Measurements from ENCODE around the gene FOXK2.
"Not testable (repeated sequence)": the region's sequence is repeated elsewhere in the genome, so short reads cannot be mapped to it uniquely, and the experiment has no call there.

The FOXK2 gene

GRCh38 chr17:82534401-82534812, 14.9 kb downstream of the FOXK2 start:
- no peak for DNase-seq (ENCODE audit: low spot score)

GRCh38 chr17:82536512-82537201, 17.1 kb downstream of the FOXK2 start:
- DNase-seq (ENCODE audit: low spot score), result no peak

GRCh38 chr17:82537228-82537627, 17.7 kb downstream of the FOXK2 start:
- not testable (repeated sequence) for DNase-seq (ENCODE audit: low spot score)

GRCh38 chr17:82539076-82539475, 19.5 kb downstream of the FOXK2 start:
- not testable (repeated sequence) for DNase-seq (ENCODE audit: low spot score)

GRCh38 chr17:82542439-82542838, 22.9 kb downstream of the FOXK2 start:
- DNase-seq (ENCODE audit: low spot score), result no peak

GRCh38 chr17:82544431-82545070, 25.0 kb downstream of the FOXK2 start:
- no peak for DNase-seq (ENCODE audit: low spot score)

GRCh38 chr17:82545071-82545462, 25.5 kb downstream of the FOXK2 start:
- DNase-seq (ENCODE audit: low spot score), result no peak

GRCh38 chr17:82547981-82548380, 28.4 kb downstream of the FOXK2 start:
- DNase-seq (ENCODE audit: low spot score), result no peak

GRCh38 chr17:82548681-82549303, 29.3 kb downstream of the FOXK2 start:
- peak; percentile 11 for DNase-seq (ENCODE audit: low spot score)

- DNase-seq (ENCODE audit: low spot score), result peak; percentile 73
These were observed 32.4 kb downstream of the FOXK2 start for GRCh38 chr17:82551779-82552457.

- no peak for DNase-seq (ENCODE audit: low spot score)
These were observed 33.0 kb downstream of the FOXK2 start for GRCh38 chr17:82552580-82552979.

- no peak for DNase-seq (ENCODE audit: low spot score)
These were observed 33.8 kb downstream of the FOXK2 start for GRCh38 chr17:82553210-82553930.

GRCh38 chr17:82557510-82557909, 38.0 kb downstream of the FOXK2 start:
- not testable (repeated sequence) for DNase-seq (ENCODE audit: low spot score)

GRCh38 chr17:82559566-82560251, 40.2 kb downstream of the FOXK2 start:
- no peak for DNase-seq (ENCODE audit: low spot score)

- DNase-seq (ENCODE audit: low spot score), result no peak
These were observed 40.7 kb downstream of the FOXK2 start for GRCh38 chr17:82560252-82560642.

GRCh38 chr17:82560802-82561428, 41.4 kb downstream of the FOXK2 start:
- DNase-seq (ENCODE audit: low spot score), result no peak

GRCh38 chr17:82561429-82562035, 42.0 kb downstream of the FOXK2 start:
- no peak for DNase-seq (ENCODE audit: low spot score)

GRCh38 chr17:82562718-82563220, 43.2 kb downstream of the FOXK2 start:
- DNase-seq (ENCODE audit: low spot score), result not testable (repeated sequence)

- no peak for DNase-seq (ENCODE audit: low spot score)
These were observed 43.8 kb downstream of the FOXK2 start for GRCh38 chr17:82563318-82563717.

- DNase-seq (ENCODE audit: low spot score), result not testable (repeated sequence)
These were observed 44.2 kb downstream of the FOXK2 start for GRCh38 chr17:82563745-82564144.
